ENCODE results near the gene CMTM1. TPM values are rescaled to one million over a fixed set of nuclear protein-coding genes. Genes with fewer than 3 reads are reported as not detected.

CMTM1 gene
- total RNA-seq, 3 donors from 2014 or later = 1.6 to 2.9 (median 1.9) TPM

- Histone ChIP-seq H3K9me3 (no peaks in the 10 kb centered on the region), H3K27ac (no peak overlapping the region), H3K27me3 (no peaks in the 10 kb centered on the region), H3K4me3 (no peak overlapping the region), H3K4me1 (no peaks in the 10 kb centered on the region), H3K36me3 (no peaks in the 10 kb centered on the region)
- DNase-seq (ENCODE audit: low spot score in 2 of 2) = no peak
- TF ChIP-seq POLR2A (IDR thresholded peaks at IDR 0.05) (no peak), POLR2AphosphoS5 (IDR thresholded peaks at IDR 0.05) (no peak), CTCF (IDR thresholded peaks at IDR 0.05) (no peak)
- intact Hi-C loops (cut with DNase I; ENCODE audit: low total_unique reads) = no loop called here
Observed at GRCh38 chr16:66572356-66572755, 6.1 kb downstream of the CMTM1 start.

GRCh38 chr16:66574081-66574480 lies 7.8 kb downstream of the CMTM1 start:
- H3K36me3 ChIP-seq = no peaks in the 10 kb centered on the region
- H3K27me3 ChIP-seq = no peaks in the 10 kb centered on the region
- H3K4me1 ChIP-seq = no peaks in the 10 kb centered on the region
- no peak overlapping the region for H3K4me3 ChIP-seq
- intact Hi-C loops (cut with DNase I; ENCODE audit: low total_unique reads) = no loop called here
- TF ChIP-seq CTCF (IDR thresholded peaks at IDR 0.05) (no peak), POLR2A (IDR thresholded peaks at IDR 0.05) (no peak), POLR2AphosphoS5 (IDR thresholded peaks at IDR 0.05) (no peak)
- H3K9me3 ChIP-seq = no peaks in the 10 kb centered on the region
- no peak overlapping the region for H3K27ac ChIP-seq
- no peak for DNase-seq (ENCODE audit: low spot score in 2 of 2)

- Histone ChIP-seq H3K9me3 (no peaks in the 10 kb centered on the region), H3K4me3 (no peak overlapping the region), H3K36me3 (no peaks in the 10 kb centered on the region), H3K4me1 (no peaks in the 10 kb centered on the region), H3K27me3 (no peaks in the 10 kb centered on the region), H3K27ac (no peak overlapping the region)
- intact Hi-C loops (cut with DNase I; ENCODE audit: low total_unique reads) = no loop called here
- TF ChIP-seq CTCF (IDR thresholded peaks at IDR 0.05) (no peak), POLR2AphosphoS5 (IDR thresholded peaks at IDR 0.05) (no peak), POLR2A (IDR thresholded peaks at IDR 0.05) (no peak)
- DNase-seq (ENCODE audit: low spot score in 2 of 2) = no peak
Observed at GRCh38 chr16:66574531-66574930, 8.3 kb downstream of the CMTM1 start.

GRCh38 chr16:66575060-66575459 lies 8.8 kb downstream of the CMTM1 start:
- Histone ChIP-seq H3K9me3 (no peaks in the 10 kb centered on the region), H3K4me3 (no peak overlapping the region), H3K36me3 (no peaks in the 10 kb centered on the region), H3K4me1 (no peaks in the 10 kb centered on the region), H3K27ac (no peak overlapping the region), H3K27me3 (no peaks in the 10 kb centered on the region)
- no peak for TF ChIP-seq POLR2AphosphoS5 (IDR thresholded peaks at IDR 0.05)
- TF ChIP-seq CTCF (IDR thresholded peaks at IDR 0.05) = no peak
- TF ChIP-seq POLR2A (IDR thresholded peaks at IDR 0.05) = no peak
- intact Hi-C loops (cut with DNase I; ENCODE audit: low total_unique reads) = no loop called here
- no peak for DNase-seq (ENCODE audit: low spot score in 2 of 2)

- intact Hi-C loops (cut with DNase I; ENCODE audit: low total_unique reads) = no loop called here
- Histone ChIP-seq H3K4me3 (no peak overlapping the region), H3K36me3 (no peaks in the 10 kb centered on the region), H3K27ac (no peak overlapping the region), H3K4me1 (no peaks in the 10 kb centered on the region), H3K27me3 (no peaks in the 10 kb centered on the region), H3K9me3 (no peaks in the 10 kb centered on the region)
- DNase-seq (ENCODE audit: low spot score in 2 of 2) = no peak
- TF ChIP-seq CTCF (IDR thresholded peaks at IDR 0.05) (no peak), POLR2A (IDR thresholded peaks at IDR 0.05) (no peak), POLR2AphosphoS5 (IDR thresholded peaks at IDR 0.05) (no peak)
Observed at GRCh38 chr16:66576296-66576695, 10.1 kb downstream of the CMTM1 start.
